Sigmoid colon (tissue), 4 donors: ENCODE measurements around the gene HSDL1.

Experiments
- CTCF ChIP-seq, 4 experiments: fragments of 450-650 bp in 3 of 4; fragments of 200-600 bp in 1 of 4; IDR thresholded peaks; one replicate each; pipeline ENCODE4 v1.5.1; 2016 to 2019; ENCODE audit warnings: antibody characterized with exemption in 4 of 4, mild to moderate bottlenecking in 3 of 4, moderate library complexity in 2 of 4
- POLR2AphosphoS5 ChIP-seq, 4 donors: sonication (generic); formaldehyde crosslinking; IDR thresholded peaks; one replicate each; pipeline ENCODE4 v1.6.1; 2017; ENCODE audit warnings: antibody characterized with exemption in 4 of 4

- TF ChIP-seq CTCF (IDR thresholded peaks at IDR 0.05) (no peak), POLR2AphosphoS5 (IDR thresholded peaks at IDR 0.05) (no peak)
Measured at GRCh38 chr16:84103678-84104077, 41.3 kb downstream of the HSDL1 start.
